ENCODE data around the gene DENND2A. TPM values are rescaled to one million over a fixed set of nuclear protein-coding genes. Genes with fewer than 3 reads are reported as not detected.

The DENND2A gene
- total and polyA plus RNA-seq, 9 donors, result 23.9 to 72.2 (median 48.3) TPM

DNA sequence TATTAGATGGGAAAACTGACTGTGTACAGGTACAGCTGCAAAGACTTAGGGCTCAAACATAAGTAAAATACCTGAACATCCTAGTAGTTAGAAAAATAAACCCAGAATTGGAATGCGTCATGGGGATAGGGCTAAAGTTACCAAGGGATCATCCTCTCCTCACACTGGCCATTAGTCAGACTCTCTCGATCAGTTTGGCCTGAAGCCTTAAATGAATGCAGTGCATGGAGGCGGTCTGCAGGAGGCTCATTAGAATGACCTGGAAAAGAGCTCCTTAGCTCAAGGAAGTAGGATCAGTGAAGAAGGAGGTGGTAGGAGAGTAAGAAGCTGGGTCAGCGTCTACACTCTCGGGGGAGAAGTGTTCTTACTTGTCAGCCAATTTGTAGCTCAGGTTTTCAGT, 35.3 kb downstream of the DENND2A start:
- 23% methylated on average over 2 of the region's 5 CpGs for WGBS (ENCODE audit: insufficient coverage)
- no peak overlapping the region for H3K4me3 ChIP-seq (ENCODE audit: low read length)
- H3K36me3 ChIP-seq (ENCODE audit: control insufficient read depth, insufficient read depth, low read length), result peaks cover 38% of the 10 kb centered on the region
- H3K27me3 ChIP-seq (ENCODE audit: control insufficient read depth, insufficient read depth, low read length), result no peaks in the 10 kb centered on the region
- H3K4me1 ChIP-seq (ENCODE audit: control insufficient read depth, insufficient read depth, low read length), result peaks cover 39% of the 10 kb centered on the region
- DNase-seq, result peak; percentile 59
- no peaks in the 10 kb centered on the region for H3K9me3 ChIP-seq (replicated peaks; ENCODE audit: control insufficient read depth, low read depth, low read length)
- H3K27ac ChIP-seq (ENCODE audit: low read length), result peak overlapping the region; percentile 60

- H3K4me1 ChIP-seq (ENCODE audit: control insufficient read depth, insufficient read depth, low read length), result peaks cover 39% of the 10 kb centered on the region
- peak; percentile 68 for DNase-seq
- peaks cover 42% of the 10 kb centered on the region for H3K36me3 ChIP-seq (ENCODE audit: control insufficient read depth, insufficient read depth, low read length)
- 46% methylated on average over 3 of the region's 4 CpGs for WGBS (ENCODE audit: insufficient coverage)
- H3K4me3 ChIP-seq (ENCODE audit: low read length), result no peak overlapping the region
- H3K9me3 ChIP-seq (replicated peaks; ENCODE audit: control insufficient read depth, low read depth, low read length), result no peaks in the 10 kb centered on the region
- no peaks in the 10 kb centered on the region for H3K27me3 ChIP-seq (ENCODE audit: control insufficient read depth, insufficient read depth, low read length)
- peak overlapping the region; percentile 60 for H3K27ac ChIP-seq (ENCODE audit: low read length)
Observed at GRCh38 chr7:140604760-140605159, 35.9 kb downstream of the DENND2A start.

DNA sequence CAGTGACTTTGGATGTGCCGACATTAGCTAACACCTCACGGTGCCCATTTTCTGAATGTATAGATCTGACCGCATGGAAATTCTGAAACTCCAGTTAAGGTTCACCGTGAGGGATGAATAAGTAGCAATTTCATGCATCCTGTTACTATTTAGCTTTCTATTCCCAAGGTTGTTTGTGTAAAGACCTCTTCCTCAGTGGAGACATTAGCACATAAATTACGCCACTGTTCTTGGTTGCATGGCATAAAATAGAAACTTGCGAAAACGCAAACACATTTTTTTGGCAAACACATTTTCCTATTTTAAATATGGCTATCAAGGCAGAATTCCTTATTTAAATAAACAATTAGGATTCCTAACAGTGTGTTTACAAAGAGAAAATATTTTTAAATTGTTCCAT, 36.5 kb downstream of the DENND2A start:
- WGBS (ENCODE audit: insufficient coverage), result 80% methylated on average over 1 of the region's 7 CpGs
- H3K27ac ChIP-seq (ENCODE audit: low read length), result no peak overlapping the region
- no peaks in the 10 kb centered on the region for H3K27me3 ChIP-seq (ENCODE audit: control insufficient read depth, insufficient read depth, low read length)
- H3K4me3 ChIP-seq (ENCODE audit: low read length), result no peak overlapping the region
- H3K36me3 ChIP-seq (ENCODE audit: control insufficient read depth, insufficient read depth, low read length), result peaks cover 44% of the 10 kb centered on the region
- no peaks in the 10 kb centered on the region for H3K9me3 ChIP-seq (replicated peaks; ENCODE audit: control insufficient read depth, low read depth, low read length)
- no peak for DNase-seq
- peaks cover 39% of the 10 kb centered on the region for H3K4me1 ChIP-seq (ENCODE audit: control insufficient read depth, insufficient read depth, low read length)

GRCh38 chr7:140601566-140602174, 38.9 kb downstream of the DENND2A start:
- H3K27me3 ChIP-seq (ENCODE audit: control insufficient read depth, insufficient read depth, low read length), result no peaks in the 10 kb centered on the region
- no peak overlapping the region for H3K4me3 ChIP-seq (ENCODE audit: low read length)
- no peaks in the 10 kb centered on the region for H3K9me3 ChIP-seq (replicated peaks; ENCODE audit: control insufficient read depth, low read depth, low read length)
- 52% methylated on average over 11 of the region's 21 CpGs for WGBS (ENCODE audit: insufficient coverage)
- H3K4me1 ChIP-seq (ENCODE audit: control insufficient read depth, insufficient read depth, low read length), result peaks cover 20% of the 10 kb centered on the region
- DNase-seq, result no peak
- no peak overlapping the region for H3K27ac ChIP-seq (ENCODE audit: low read length)
- H3K36me3 ChIP-seq (ENCODE audit: control insufficient read depth, insufficient read depth, low read length), result peaks cover 36% of the 10 kb centered on the region

- 89% methylated on average over 3 of the region's 3 CpGs for WGBS (ENCODE audit: insufficient coverage)
- H3K4me3 ChIP-seq (ENCODE audit: low read length), result no peak overlapping the region
- DNase-seq, result no peak
- H3K36me3 ChIP-seq (ENCODE audit: control insufficient read depth, insufficient read depth, low read length), result peaks cover 37% of the 10 kb centered on the region
- no peaks in the 10 kb centered on the region for H3K27me3 ChIP-seq (ENCODE audit: control insufficient read depth, insufficient read depth, low read length)
- no peak overlapping the region for H3K27ac ChIP-seq (ENCODE audit: low read length)
- peaks cover 19% of the 10 kb centered on the region for H3K4me1 ChIP-seq (ENCODE audit: control insufficient read depth, insufficient read depth, low read length)
- H3K9me3 ChIP-seq (replicated peaks; ENCODE audit: control insufficient read depth, low read depth, low read length), result no peaks in the 10 kb centered on the region
Observed at GRCh38 chr7:140600341-140600740, 40.3 kb downstream of the DENND2A start.

DNA sequence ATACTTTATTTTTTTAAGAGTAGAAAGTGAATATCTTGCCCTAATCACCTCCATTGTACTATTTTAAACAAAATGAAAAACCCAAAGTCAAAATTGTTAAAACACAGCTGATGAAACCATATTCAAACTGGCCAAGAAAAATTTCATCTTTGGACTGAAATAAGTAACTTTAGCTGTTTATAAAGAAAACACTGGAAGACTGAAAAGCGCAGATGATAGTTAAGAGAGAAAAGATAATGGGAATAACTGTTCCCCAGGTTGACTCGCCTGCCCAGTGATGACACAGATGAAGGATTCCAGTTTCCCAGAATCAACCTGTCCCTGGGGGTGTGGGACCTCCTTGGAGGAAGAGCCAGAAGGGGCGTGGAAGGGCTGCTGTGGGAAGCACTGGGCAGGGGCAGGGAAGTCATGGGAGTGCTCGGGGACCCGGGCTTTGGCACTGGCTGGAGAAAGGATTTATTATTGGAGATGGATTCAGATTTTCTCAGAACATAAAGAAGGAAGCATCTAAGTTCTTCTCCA, 43.1 kb downstream of the DENND2A start:
- Histone ChIP-seq H3K9me3 (replicated peaks; ENCODE audit: control insufficient read depth, low read depth, low read length) (no peaks in the 10 kb centered on the region), H3K4me1 (ENCODE audit: control insufficient read depth, insufficient read depth, low read length) (peaks cover 20% of the 10 kb centered on the region), H3K36me3 (ENCODE audit: control insufficient read depth, insufficient read depth, low read length) (peaks cover 32% of the 10 kb centered on the region), H3K27ac (ENCODE audit: low read length) (peak overlapping the region; percentile 82), H3K27me3 (ENCODE audit: control insufficient read depth, insufficient read depth, low read length) (no peaks in the 10 kb centered on the region), H3K4me3 (ENCODE audit: low read length) (no peak overlapping the region)
- peak; percentile 84 for DNase-seq
- WGBS (ENCODE audit: insufficient coverage), result 8% methylated on average over 2 of the region's 5 CpGs

- WGBS (ENCODE audit: insufficient coverage), result 60% methylated on average over 1 of the region's 7 CpGs
- peaks cover 25% of the 10 kb centered on the region for H3K36me3 ChIP-seq (ENCODE audit: control insufficient read depth, insufficient read depth, low read length)
- peaks cover 20% of the 10 kb centered on the region for H3K4me1 ChIP-seq (ENCODE audit: control insufficient read depth, insufficient read depth, low read length)
- no peaks in the 10 kb centered on the region for H3K9me3 ChIP-seq (replicated peaks; ENCODE audit: control insufficient read depth, low read depth, low read length)
- H3K27me3 ChIP-seq (ENCODE audit: control insufficient read depth, insufficient read depth, low read length), result no peaks in the 10 kb centered on the region
- peak; percentile 87 for DNase-seq
- peak overlapping the region; percentile 82 for H3K27ac ChIP-seq (ENCODE audit: low read length)
- no peak overlapping the region for H3K4me3 ChIP-seq (ENCODE audit: low read length)
Observed at GRCh38 chr7:140596519-140597427, 43.8 kb downstream of the DENND2A start.

DNA sequence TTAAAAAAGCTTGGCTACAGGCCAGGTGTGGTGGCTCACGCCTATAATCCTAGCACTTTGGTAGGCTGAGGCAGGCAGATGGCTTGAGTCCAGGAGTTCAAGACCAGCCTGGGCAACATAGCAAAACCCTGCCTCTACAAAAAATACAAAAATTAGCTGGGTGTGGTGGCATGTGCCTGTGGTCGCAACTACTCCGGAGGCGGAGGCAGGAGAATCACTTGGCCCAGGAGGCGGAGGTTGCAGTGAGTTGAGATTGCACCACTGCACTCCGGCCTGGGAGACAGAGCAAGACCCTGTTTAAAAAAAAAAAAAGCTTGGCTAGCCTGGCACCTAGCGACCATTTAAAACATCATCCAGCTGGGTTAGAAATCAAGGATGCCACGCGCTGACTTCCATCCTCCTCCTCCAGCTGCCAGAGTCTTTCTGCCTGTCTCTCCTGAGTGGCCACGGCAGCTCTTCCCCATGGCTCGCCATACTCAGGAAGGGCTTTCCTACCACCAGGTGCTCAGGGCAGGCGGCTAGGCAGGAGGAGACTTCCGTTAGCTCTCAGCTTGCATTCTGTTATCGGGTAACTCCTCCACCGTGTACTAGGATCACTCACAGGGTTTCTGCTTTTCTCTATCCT, 45.0 kb downstream of the DENND2A start:
- no peaks in the 10 kb centered on the region for H3K9me3 ChIP-seq (replicated peaks; ENCODE audit: control insufficient read depth, low read depth, low read length)
- H3K27ac ChIP-seq (ENCODE audit: low read length), result peak overlapping the region; percentile 82
- H3K27me3 ChIP-seq (ENCODE audit: control insufficient read depth, insufficient read depth, low read length), result no peaks in the 10 kb centered on the region
- H3K4me1 ChIP-seq (ENCODE audit: control insufficient read depth, insufficient read depth, low read length), result peaks cover 20% of the 10 kb centered on the region
- 51% methylated on average over 13 of the region's 15 CpGs for WGBS (ENCODE audit: insufficient coverage)
- peaks cover 18% of the 10 kb centered on the region for H3K36me3 ChIP-seq (ENCODE audit: control insufficient read depth, insufficient read depth, low read length)
- H3K4me3 ChIP-seq (ENCODE audit: low read length), result no peak overlapping the region
- DNase-seq, result no peak

DNA sequence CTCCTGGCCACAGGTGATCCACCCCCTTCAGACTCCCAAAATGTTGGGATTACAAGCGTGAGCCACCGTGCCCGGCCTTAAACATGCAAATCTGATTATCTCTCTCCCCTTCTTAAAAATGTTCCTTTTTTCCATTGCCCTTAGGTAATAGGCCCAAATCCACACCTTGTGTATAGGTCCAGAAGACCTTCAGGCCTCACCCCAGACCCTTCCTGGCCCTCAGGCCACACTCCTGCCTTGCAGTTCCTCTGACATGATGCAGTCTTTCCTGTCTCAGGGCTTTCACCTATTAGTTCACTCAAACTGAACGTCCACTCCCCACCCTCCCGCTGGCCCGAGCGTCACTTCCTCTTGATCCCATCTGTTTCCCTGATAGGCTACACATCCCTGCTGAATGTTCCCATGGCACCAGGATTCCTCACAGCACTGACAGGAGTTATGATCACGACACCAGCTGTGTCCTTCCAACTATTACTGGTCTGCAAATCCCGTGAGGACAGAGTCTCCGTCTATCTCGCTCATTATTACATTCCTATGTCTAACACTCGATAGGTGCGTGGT, 46.4 kb downstream of the DENND2A start:
- H3K9me3 ChIP-seq (replicated peaks; ENCODE audit: control insufficient read depth, low read depth, low read length), result no peaks in the 10 kb centered on the region
- peaks cover 10% of the 10 kb centered on the region for H3K36me3 ChIP-seq (ENCODE audit: control insufficient read depth, insufficient read depth, low read length)
- no peak overlapping the region for H3K4me3 ChIP-seq (ENCODE audit: low read length)
- H3K27me3 ChIP-seq (ENCODE audit: control insufficient read depth, insufficient read depth, low read length), result no peaks in the 10 kb centered on the region
- 65% methylated on average over 4 of the region's 13 CpGs for WGBS (ENCODE audit: insufficient coverage)
- no peak overlapping the region for H3K27ac ChIP-seq (ENCODE audit: low read length)
- peak; percentile 67 for DNase-seq
- peaks cover 20% of the 10 kb centered on the region for H3K4me1 ChIP-seq (ENCODE audit: control insufficient read depth, insufficient read depth, low read length)

DNA sequence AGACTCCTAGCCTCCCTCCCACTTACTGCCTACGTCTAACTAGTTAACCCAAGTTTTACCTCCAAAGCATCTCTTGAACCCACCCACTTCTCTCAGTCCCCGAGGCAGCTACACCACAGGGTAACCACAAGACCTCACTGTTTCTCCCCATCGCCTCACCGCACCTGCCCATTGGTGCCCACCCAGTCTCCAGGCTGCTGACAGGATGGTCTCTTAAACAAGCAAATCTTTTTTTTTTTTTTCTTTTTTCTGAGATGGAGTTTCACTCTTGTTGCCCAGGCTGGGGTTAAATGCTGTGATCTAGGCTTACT, 47.0 kb downstream of the DENND2A start:
- WGBS (ENCODE audit: insufficient coverage), result 63% methylated on average over 2 of the region's 4 CpGs
- peaks cover 10% of the 10 kb centered on the region for H3K36me3 ChIP-seq (ENCODE audit: control insufficient read depth, insufficient read depth, low read length)
- H3K27me3 ChIP-seq (ENCODE audit: control insufficient read depth, insufficient read depth, low read length), result no peaks in the 10 kb centered on the region
- no peak overlapping the region for H3K27ac ChIP-seq (ENCODE audit: low read length)
- no peak for DNase-seq
- peaks cover 20% of the 10 kb centered on the region for H3K4me1 ChIP-seq (ENCODE audit: control insufficient read depth, insufficient read depth, low read length)
- no peaks in the 10 kb centered on the region for H3K9me3 ChIP-seq (replicated peaks; ENCODE audit: control insufficient read depth, low read depth, low read length)
- H3K4me3 ChIP-seq (ENCODE audit: low read length), result no peak overlapping the region
